ENCODE results near the gene PDE6A.

Gene PDE6A

GRCh38 chr5:149941795-149942194 is 2.8 kb downstream of the PDE6A start:
- TF ChIP-seq CTCF (conservative IDR thresholded peaks at IDR 0.05; ENCODE audit: low read depth, low read length) = no peak
- H3K4me3 ChIP-seq (ENCODE audit: low read depth, low read length) = no peak overlapping the region
- DNase-seq (ENCODE audit: low read depth) = no peak

GRCh38 chr5:149940941-149941644 is 3.5 kb downstream of the PDE6A start:
- no peak overlapping the region for H3K4me3 ChIP-seq (ENCODE audit: low read depth, low read length)
- no peak for TF ChIP-seq CTCF (conservative IDR thresholded peaks at IDR 0.05; ENCODE audit: low read depth, low read length)
- no peak for DNase-seq (ENCODE audit: low read depth)

GRCh38 chr5:149940077-149940574 is 4.5 kb downstream of the PDE6A start:
- peak; percentile 43 for DNase-seq (ENCODE audit: low read depth)
- H3K4me3 ChIP-seq (ENCODE audit: low read depth, low read length) = no peak overlapping the region
- no peak for TF ChIP-seq CTCF (conservative IDR thresholded peaks at IDR 0.05; ENCODE audit: low read depth, low read length)

- H3K4me3 ChIP-seq (ENCODE audit: low read depth, low read length) = no peak overlapping the region
- DNase-seq (ENCODE audit: low read depth) = no peak
- no peak for TF ChIP-seq CTCF (conservative IDR thresholded peaks at IDR 0.05; ENCODE audit: low read depth, low read length)
Measured at GRCh38 chr5:149939546-149939945, 5.0 kb downstream of the PDE6A start.

DNA sequence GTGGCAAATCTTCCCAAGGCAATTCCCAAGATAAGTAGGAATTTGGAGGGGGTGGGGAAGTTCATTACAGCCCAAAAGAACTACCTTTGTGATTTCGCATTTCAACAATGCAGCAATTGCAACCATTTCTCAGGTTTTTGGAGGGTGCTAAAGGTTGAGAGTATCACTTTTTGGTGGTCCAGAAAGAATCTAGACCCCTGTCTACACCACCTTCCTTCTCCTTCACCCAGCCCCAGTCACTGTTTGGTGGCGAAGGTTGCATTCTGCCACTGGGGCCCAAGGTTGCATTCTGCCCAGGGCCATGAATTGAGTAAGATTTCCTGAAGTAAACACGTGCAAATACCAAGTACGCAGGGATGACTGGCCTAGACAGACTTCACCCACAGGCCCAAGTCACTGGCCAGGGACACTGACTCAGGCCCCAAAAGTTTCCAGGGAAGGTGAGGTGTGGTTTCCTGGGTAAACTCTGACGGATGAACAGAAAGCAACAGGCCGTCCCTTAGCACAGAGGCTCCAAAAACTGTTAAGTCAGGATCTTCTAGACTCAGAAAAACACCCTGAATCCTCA is 5.7 kb downstream of the PDE6A start:
- TF ChIP-seq CTCF (conservative IDR thresholded peaks at IDR 0.05; ENCODE audit: low read depth, low read length) = no peak
- peak; percentile 71 for DNase-seq (ENCODE audit: low read depth)
- H3K4me3 ChIP-seq (ENCODE audit: low read depth, low read length) = no peak overlapping the region

DNA sequence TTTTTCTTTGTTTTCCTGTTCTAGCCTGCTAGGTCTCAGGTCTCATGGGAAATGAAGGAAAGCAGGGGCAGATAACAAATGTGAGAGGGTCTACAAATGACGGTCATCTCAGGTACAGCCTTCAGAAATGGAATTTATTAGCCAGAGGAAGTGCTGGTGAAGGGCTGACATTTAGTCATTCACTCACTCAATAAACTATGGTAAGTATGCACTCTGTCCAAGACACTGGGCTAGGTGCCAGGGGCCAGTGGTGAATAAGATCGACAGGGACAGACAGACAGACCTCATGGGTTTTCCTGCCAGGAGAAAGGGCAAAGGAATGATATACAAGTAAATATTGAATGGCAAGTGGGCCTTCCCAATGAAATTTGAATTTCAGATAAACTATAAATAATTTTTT is 6.3 kb downstream of the PDE6A start:
- peak; percentile 78 for DNase-seq (ENCODE audit: low read depth)
- TF ChIP-seq CTCF (conservative IDR thresholded peaks at IDR 0.05; ENCODE audit: low read depth, low read length) = no peak
- no peak overlapping the region for H3K4me3 ChIP-seq (ENCODE audit: low read depth, low read length)

GRCh38 chr5:149937610-149938009 is 7.0 kb downstream of the PDE6A start:
- no peak for TF ChIP-seq CTCF (conservative IDR thresholded peaks at IDR 0.05; ENCODE audit: low read depth, low read length)
- H3K4me3 ChIP-seq (ENCODE audit: low read depth, low read length) = no peak overlapping the region

More at GRCh38 chr5:149937610-149938009, 7.0 kb downstream of the PDE6A start:
- DNase-seq (ENCODE audit: low read depth) = peak; percentile 13
